ENCODE data around the gene SMG6.

The SMG6 gene

GRCh38 chr17:2309338-2310154 is 6.0 kb upstream of the SMG6 start:
- no peak for DNase-seq (ENCODE audit: low spot score)
- no peak for TF ChIP-seq CTCF (IDR thresholded peaks at IDR 0.05; ENCODE audit: borderline replicate concordance, control extremely low read depth, extremely low read depth, insufficient read depth, missing control alignments)
- in situ Hi-C loops (cut with MboI; ENCODE audit: low sequenced_read_pairs, unreplicated experiment), result no loop called here

- no peak for TF ChIP-seq CTCF (IDR thresholded peaks at IDR 0.05; ENCODE audit: borderline replicate concordance, control extremely low read depth, extremely low read depth, insufficient read depth, missing control alignments)
- DNase-seq (ENCODE audit: low spot score), result no peak
- in situ Hi-C loops (cut with MboI; ENCODE audit: low sequenced_read_pairs, unreplicated experiment), result no loop called here
These were observed 1.3 kb upstream of the SMG6 start for GRCh38 chr17:2304931-2305330.

- no peak for TF ChIP-seq CTCF (IDR thresholded peaks at IDR 0.05; ENCODE audit: borderline replicate concordance, control extremely low read depth, extremely low read depth, insufficient read depth, missing control alignments)
- in situ Hi-C loops (cut with MboI; ENCODE audit: low sequenced_read_pairs, unreplicated experiment), result no loop called here
- no peak for DNase-seq (ENCODE audit: low spot score)
These were observed 794 bp downstream of the SMG6 start for GRCh38 chr17:2302778-2303203.

GRCh38 chr17:2299756-2300155 is 3.8 kb downstream of the SMG6 start:
- no peak for DNase-seq (ENCODE audit: low spot score)
- no peak for TF ChIP-seq CTCF (IDR thresholded peaks at IDR 0.05; ENCODE audit: borderline replicate concordance, control extremely low read depth, extremely low read depth, insufficient read depth, missing control alignments)
- in situ Hi-C loops (cut with MboI; ENCODE audit: low sequenced_read_pairs, unreplicated experiment), result loop anchor here (25.0 kb wide), 1 partner anchor 412 kb away; no protein-coding TSS in a partner anchor

- no peak for TF ChIP-seq CTCF (IDR thresholded peaks at IDR 0.05; ENCODE audit: borderline replicate concordance, control extremely low read depth, extremely low read depth, insufficient read depth, missing control alignments)
- no peak for DNase-seq (ENCODE audit: low spot score)
- in situ Hi-C loops (cut with MboI; ENCODE audit: low sequenced_read_pairs, unreplicated experiment), result loop anchor here (25.0 kb wide), 1 partner anchor 412 kb away; no protein-coding TSS in a partner anchor
These were observed 4.4 kb downstream of the SMG6 start for GRCh38 chr17:2299136-2299535.

GRCh38 chr17:2297023-2297422 is 6.6 kb downstream of the SMG6 start:
- in situ Hi-C loops (cut with MboI; ENCODE audit: low sequenced_read_pairs, unreplicated experiment), result loop anchor here (25.0 kb wide), 1 partner anchor 410 kb away; no protein-coding TSS in a partner anchor
- no peak for TF ChIP-seq CTCF (IDR thresholded peaks at IDR 0.05; ENCODE audit: borderline replicate concordance, control extremely low read depth, extremely low read depth, insufficient read depth, missing control alignments)
- DNase-seq (ENCODE audit: low spot score), result no peak

Measured in GM13976 (cell line).